GM06990 (cell line): ENCODE data around the gene GRM4.

Experiments
- DNase-seq: peaks from one replicate; pipeline ENCODE4 v3.0.0-alpha.2; 2011; ENCODE audit not compliant: insufficient read length; ENCODE audit errors: extremely low read depth
- H3K27me3 ChIP-seq: replicated peaks from 2 replicates; pipeline ENCODE4 v1.6.0; 2011; ENCODE audit warnings: low read length; ENCODE audit not compliant: control insufficient read depth, insufficient read depth
- H3K36me3 ChIP-seq: 2 replicates; pipeline ENCODE4 v1.5.1; 2011; ENCODE audit warnings: low read length; ENCODE audit not compliant: control insufficient read depth, insufficient read depth
- H3K4me3 ChIP-seq: replicated peaks from 2 replicates; pipeline ENCODE4 v1.5.1; 2011; ENCODE audit warnings: low read depth, mild to moderate bottlenecking, control low read depth, low read length
- TF ChIP-seq, protein P1 (sequence below): IDR thresholded peaks from 2 replicates; pipeline ENCODE4 v1.5.1; 2011; ENCODE audit warnings: low read length, control low read depth, mild to moderate bottlenecking, inconsistent platforms; ENCODE audit not compliant: insufficient read depth, poor library complexity, severe bottlenecking

GRM4 gene

GRCh38 chr6:34027939-34028441 lies 117.9 kb downstream of the GRM4 start:
- TF ChIP-seq, protein P1, sequence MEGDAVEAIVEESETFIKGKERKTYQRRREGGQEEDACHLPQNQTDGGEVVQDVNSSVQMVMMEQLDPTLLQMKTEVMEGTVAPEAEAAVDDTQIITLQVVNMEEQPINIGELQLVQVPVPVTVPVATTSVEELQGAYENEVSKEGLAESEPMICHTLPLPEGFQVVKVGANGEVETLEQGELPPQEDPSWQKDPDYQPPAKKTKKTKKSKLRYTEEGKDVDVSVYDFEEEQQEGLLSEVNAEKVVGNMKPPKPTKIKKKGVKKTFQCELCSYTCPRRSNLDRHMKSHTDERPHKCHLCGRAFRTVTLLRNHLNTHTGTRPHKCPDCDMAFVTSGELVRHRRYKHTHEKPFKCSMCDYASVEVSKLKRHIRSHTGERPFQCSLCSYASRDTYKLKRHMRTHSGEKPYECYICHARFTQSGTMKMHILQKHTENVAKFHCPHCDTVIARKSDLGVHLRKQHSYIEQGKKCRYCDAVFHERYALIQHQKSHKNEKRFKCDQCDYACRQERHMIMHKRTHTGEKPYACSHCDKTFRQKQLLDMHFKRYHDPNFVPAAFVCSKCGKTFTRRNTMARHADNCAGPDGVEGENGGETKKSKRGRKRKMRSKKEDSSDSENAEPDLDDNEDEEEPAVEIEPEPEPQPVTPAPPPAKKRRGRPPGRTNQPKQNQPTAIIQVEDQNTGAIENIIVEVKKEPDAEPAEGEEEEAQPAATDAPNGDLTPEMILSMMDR: no peak
- Histone ChIP-seq H3K27me3 (peaks cover 1% of the 10 kb centered on the region), H3K36me3 (no peaks in the 10 kb centered on the region), H3K4me3 (no peak overlapping the region)
- DNase-seq: no peak

DNA sequence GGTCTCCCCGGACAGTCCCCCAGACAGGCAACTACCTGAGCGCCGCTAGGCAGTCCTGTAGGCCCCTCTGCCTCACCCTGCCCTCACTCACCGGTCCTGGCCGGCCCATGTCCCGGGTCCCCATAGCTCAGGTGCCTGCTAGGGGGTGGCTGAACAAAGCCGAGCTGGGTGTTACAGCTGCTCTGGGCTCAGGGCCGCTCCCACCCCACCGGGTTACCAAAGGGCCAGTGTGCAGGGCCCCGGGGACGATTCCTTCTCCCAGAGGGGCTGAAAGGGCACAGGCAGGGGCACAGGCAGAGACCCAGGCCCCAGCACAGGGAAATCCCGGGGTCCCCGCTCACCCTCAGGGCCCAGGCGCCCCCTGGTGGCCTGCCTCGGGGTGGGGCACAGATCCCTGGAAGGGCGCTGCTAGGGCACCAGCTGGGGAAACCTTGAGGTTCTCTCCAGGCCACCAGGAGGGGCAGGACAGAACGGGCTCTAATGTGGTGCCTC lies 118.4 kb downstream of the GRM4 start:
- Histone ChIP-seq H3K36me3 (no peaks in the 10 kb centered on the region), H3K27me3 (peaks cover 1% of the 10 kb centered on the region), H3K4me3 (no peak overlapping the region)
- DNase-seq: no peak
- TF ChIP-seq, protein P1: peak; percentile 88

DNA sequence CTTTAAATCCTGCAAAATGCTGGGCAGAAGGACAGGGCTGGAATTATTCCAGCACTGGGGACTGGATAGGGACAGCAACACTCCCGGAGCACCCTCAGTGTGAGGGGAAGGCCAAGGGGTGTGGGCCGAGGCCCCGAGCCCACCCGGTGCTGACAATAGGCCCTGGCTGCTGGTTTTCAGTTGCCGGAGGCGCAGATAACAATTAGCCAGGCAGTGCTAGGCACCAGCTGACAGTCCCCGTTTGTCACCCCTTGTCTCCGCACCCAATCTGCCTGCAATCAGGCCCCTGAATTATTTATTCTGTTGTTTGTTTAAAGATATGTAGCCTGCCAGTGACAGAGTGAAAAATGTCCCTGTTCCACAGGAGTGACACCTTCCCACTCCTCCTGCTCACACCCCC lies 120.0 kb downstream of the GRM4 start:
- H3K36me3 ChIP-seq: no peaks in the 10 kb centered on the region
- DNase-seq: no peak
- TF ChIP-seq, protein P1: no peak
- no peak overlapping the region for H3K4me3 ChIP-seq
- H3K27me3 ChIP-seq: peaks cover 1% of the 10 kb centered on the region; the same call in 1 of the 2 replicates

- DNase-seq: no peak
- TF ChIP-seq, protein P1: no peak
- Histone ChIP-seq H3K4me3 (no peak overlapping the region), H3K36me3 (no peaks in the 10 kb centered on the region), H3K27me3 (peaks cover 1% of the 10 kb centered on the region; the same call in 1 of the 2 replicates)
Measured at GRCh38 chr6:34025112-34025807, 120.6 kb downstream of the GRM4 start.

- peaks cover 1% of the 10 kb centered on the region; the same call in 1 of the 2 replicates for H3K27me3 ChIP-seq
- TF ChIP-seq, protein P1: no peak
Measured at GRCh38 chr6:34022873-34023255, 123.0 kb downstream of the GRM4 start.

More at GRCh38 chr6:34022873-34023255, 123.0 kb downstream of the GRM4 start:
- H3K36me3 ChIP-seq: no peaks in the 10 kb centered on the region
- no peak overlapping the region for H3K4me3 ChIP-seq
- no peak for DNase-seq
